ENCODE measurements around the gene BORCS6. TPM values are rescaled to one million over a fixed set of nuclear protein-coding genes. Genes with fewer than 3 reads are reported as not detected.

The BORCS6 gene
- total RNA-seq, 4 donors from 2014 or later: 12.6 to 22.6 (median 17.9) TPM

DNA sequence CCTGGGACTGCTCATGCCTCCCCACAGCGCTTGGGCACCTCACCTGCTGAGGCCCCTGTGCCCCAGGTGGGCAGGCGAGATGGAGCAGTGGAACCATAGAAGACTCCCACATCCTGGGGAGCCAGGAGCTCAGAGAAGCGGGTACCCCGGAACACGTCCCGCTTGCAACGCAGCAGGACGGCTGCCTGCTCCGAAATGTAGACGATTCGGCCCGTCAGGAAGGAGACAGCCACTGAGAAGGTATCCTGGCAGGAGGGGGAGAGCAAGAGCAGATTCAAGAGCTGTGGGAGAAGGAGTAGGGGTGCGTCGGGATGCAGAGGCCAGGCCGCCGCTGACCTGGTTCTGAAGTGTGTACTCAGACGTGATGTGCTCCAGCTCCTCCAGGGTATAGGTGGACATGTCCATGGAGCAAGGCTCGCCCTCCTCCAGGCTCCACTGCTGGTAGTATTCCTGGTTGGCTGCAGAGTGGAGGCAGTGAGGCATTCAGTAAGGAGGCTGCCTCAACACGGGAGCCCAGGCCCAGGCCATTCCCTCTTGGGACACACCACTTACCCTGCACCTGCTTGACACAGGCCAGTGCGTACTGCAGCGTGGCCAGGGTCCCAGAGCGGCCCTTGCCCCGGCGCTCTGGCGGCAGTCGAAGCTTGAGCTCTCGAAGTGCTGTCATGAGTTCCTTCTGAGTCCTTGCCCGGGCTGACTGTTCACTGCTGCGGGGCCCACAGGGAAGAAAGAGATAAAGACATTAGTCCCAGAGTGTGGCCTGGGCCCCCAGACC, 40.4 kb downstream of the BORCS6 start:
- peaks cover 0 to 64% (median 9%) of the 10 kb centered on the region in 3 donors for H3K36me3 ChIP-seq
- H3K27ac ChIP-seq: peak overlapping the region in 2 of 4 donors; percentile 91 to 99
- TF ChIP-seq, protein P1, sequence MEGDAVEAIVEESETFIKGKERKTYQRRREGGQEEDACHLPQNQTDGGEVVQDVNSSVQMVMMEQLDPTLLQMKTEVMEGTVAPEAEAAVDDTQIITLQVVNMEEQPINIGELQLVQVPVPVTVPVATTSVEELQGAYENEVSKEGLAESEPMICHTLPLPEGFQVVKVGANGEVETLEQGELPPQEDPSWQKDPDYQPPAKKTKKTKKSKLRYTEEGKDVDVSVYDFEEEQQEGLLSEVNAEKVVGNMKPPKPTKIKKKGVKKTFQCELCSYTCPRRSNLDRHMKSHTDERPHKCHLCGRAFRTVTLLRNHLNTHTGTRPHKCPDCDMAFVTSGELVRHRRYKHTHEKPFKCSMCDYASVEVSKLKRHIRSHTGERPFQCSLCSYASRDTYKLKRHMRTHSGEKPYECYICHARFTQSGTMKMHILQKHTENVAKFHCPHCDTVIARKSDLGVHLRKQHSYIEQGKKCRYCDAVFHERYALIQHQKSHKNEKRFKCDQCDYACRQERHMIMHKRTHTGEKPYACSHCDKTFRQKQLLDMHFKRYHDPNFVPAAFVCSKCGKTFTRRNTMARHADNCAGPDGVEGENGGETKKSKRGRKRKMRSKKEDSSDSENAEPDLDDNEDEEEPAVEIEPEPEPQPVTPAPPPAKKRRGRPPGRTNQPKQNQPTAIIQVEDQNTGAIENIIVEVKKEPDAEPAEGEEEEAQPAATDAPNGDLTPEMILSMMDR (IDR thresholded peaks at IDR 0.05): no peak
- TF ChIP-seq POLR2A (IDR thresholded peaks at IDR 0.05): no peak
- H3K27me3 ChIP-seq: no peaks in the 10 kb centered on the region
- H3K9me3 ChIP-seq: no peaks in the 10 kb centered on the region
- no peak overlapping the region for H3K4me3 ChIP-seq
- no peak for DNase-seq
- H3K4me1 ChIP-seq: peaks cover 2 to 33% (median 26%) of the 10 kb centered on the region in 4 donors

DNA sequence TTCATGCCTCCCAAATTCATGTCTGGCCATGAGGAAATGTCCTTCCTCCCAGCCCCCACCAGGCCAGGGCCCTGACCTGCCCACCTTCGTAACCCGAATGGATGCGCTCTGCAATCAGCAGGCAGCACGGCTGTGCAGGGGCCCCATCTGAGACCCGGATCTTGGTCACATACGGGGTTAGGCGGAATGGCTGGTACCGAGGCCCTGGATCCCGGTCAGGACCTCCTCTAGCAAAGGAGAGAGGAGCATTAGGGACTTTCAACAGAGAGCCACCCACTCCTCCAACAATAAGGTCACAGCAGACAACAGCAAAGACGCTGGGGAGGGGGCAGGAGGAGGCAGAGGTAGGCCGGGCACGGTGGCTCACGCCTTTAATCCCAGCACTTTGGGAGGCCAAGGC, 41.4 kb downstream of the BORCS6 start:
- TF ChIP-seq, protein P1 (IDR thresholded peaks at IDR 0.05): no peak
- TF ChIP-seq POLR2A (IDR thresholded peaks at IDR 0.05): no peak
- Histone ChIP-seq H3K27ac (peak overlapping the region in 1 of 4 donors; percentile 3), H3K4me1 (peaks cover 2 to 27% (median 23%) of the 10 kb centered on the region in 4 donors), H3K9me3 (no peaks in the 10 kb centered on the region), H3K36me3 (peaks cover 0 to 74% (median 9%) of the 10 kb centered on the region in 3 donors), H3K4me3 (no peak overlapping the region), H3K27me3 (no peaks in the 10 kb centered on the region)
- DNase-seq: no peak

DNA sequence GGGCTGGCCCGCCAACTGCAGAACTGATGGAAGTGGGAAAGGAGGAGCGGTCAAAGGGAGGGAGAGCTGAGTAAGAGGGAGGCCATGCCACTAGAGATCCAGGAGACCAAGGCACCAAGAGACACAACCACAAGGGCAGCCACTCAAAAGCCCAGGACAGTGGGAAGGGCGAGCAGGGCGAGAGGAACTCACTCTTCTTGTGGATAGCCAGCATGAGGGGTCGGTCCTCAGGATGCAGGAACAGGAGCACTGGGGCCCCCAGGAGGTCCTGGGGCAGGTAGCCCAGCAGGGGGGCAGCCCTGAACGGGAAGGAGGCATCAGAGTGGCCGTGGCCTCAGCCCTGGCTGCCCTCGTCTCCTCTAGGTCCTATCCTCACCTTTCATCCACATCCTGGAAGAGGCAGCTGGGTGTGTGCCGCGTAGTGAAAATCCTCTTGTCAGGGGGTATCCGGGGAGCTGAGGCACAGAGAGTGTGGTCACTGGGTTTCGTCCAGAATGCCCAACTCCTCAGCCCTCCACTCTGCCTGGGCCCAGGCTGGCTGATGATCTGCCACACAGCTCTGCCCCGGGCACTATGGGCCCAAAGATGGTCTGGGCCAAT, 42.1 kb downstream of the BORCS6 start:
- Histone ChIP-seq H3K27me3 (no peaks in the 10 kb centered on the region), H3K4me3 (no peak overlapping the region), H3K27ac (peak overlapping the region in 1 of 4 donors; percentile 3), H3K9me3 (no peaks in the 10 kb centered on the region), H3K36me3 (peaks cover 0 to 81% (median 9%) of the 10 kb centered on the region in 3 donors), H3K4me1 (peaks cover 2 to 23% (median 17%) of the 10 kb centered on the region in 4 donors)
- DNase-seq: no peak
- TF ChIP-seq, protein P1 (IDR thresholded peaks at IDR 0.05): no peak
- no peak for TF ChIP-seq POLR2A (IDR thresholded peaks at IDR 0.05)

DNA sequence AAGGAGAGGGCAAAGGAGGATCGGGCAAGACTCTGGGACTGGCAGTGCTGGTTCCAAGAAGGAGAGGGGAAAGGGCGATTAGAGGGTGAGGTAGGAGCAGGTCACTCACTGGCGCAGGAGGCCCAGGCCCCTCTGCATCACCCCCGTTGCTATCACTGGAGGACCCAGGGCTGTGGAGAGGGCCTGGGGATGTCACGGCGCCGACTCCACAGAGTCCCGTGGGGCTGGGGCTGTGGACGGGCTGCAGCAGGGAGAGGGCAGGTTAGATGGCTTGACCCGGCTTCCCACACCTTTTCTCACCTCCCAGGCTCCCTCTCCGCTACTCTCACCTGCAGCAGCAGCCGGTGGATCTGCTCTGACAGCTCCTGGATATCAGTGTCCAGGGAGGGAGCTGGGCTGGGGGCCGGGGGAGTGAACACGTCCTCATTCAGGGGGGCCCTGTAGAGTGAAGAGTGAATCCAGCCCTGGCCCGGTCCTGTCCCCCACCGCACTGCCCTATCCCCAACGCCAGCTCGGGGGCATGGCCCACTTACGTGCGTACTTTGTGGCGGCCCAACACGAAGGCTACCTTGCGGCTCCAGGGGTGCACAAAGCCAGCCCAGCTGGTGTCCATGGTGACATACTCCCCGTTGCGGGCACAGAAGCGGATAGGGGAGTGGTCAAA, 42.7 kb downstream of the BORCS6 start:
- no peak for DNase-seq
- no peaks in the 10 kb centered on the region for H3K27me3 ChIP-seq
- TF ChIP-seq, protein P1 (IDR thresholded peaks at IDR 0.05): no peak
- no peak for TF ChIP-seq POLR2A (IDR thresholded peaks at IDR 0.05)
- no peaks in the 10 kb centered on the region for H3K9me3 ChIP-seq
- H3K27ac ChIP-seq: peak overlapping the region in 1 of 4 donors; percentile 10
- H3K4me1 ChIP-seq: peaks cover 0 to 17% (median 12%) of the 10 kb centered on the region in 4 donors
- H3K36me3 ChIP-seq: peaks cover 0 to 87% (median 9%) of the 10 kb centered on the region in 3 donors
- H3K4me3 ChIP-seq: no peak overlapping the region

DNA sequence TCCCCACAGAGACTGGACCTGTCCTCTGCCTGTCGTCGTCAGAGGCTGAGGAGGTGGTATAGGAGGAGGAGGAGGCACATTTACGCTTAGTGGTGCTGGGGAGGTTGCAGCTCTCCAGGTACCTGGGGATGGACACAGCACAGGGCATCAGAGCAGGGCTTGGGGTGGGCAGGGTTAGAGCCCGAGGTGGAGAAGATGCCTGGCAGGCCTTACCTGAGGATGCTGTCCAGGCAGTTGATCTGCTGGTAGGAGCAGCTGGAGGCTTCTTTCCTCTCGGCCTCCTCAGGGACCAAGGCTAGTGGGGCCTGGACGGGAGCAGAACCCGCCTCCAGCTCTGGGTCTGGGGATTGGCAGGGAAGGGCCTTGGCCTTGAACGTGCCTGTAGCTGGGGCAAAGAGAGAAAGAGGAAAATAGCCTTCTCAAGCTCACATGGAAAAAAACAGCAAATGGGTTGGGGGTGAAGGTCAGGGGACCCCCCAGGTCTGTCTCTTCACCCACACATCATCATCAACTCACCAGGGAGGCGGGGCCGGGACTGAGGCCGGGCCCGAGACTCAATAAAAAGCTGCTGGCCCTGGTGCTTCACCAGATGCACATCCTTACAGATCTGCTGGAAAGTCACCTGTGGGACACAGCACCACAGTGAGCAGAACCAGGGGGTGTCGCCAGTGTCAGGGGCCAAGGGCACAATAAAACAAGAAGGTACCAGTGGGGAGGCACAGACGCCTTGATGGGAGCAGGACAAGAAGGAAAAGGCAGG, 43.4 kb downstream of the BORCS6 start:
- no peak for TF ChIP-seq POLR2A (IDR thresholded peaks at IDR 0.05)
- TF ChIP-seq, protein P1 (IDR thresholded peaks at IDR 0.05): no peak
- Histone ChIP-seq H3K4me1 (peaks cover 0 to 16% (median 12%) of the 10 kb centered on the region in 4 donors), H3K9me3 (no peaks in the 10 kb centered on the region), H3K4me3 (no peak overlapping the region), H3K27me3 (no peaks in the 10 kb centered on the region), H3K27ac (peak overlapping the region in 1 of 4 donors; percentile 10), H3K36me3 (peaks cover 0 to 94% (median 9%) of the 10 kb centered on the region in 3 donors)
- DNase-seq: no peak

Measured in Peyer's patch (tissue), 4 donors.